ENCODE data around the gene LRRC46.

LRRC46 gene

GRCh38 chr17:47878203-47879027 lies 46.9 kb downstream of the LRRC46 start:
- no peak for DNase-seq (ENCODE audit: low read depth)

GRCh38 chr17:47879028-47879585 lies 47.6 kb downstream of the LRRC46 start:
- no peak for DNase-seq (ENCODE audit: low read depth)

GRCh38 chr17:47879776-47880454 lies 48.4 kb downstream of the LRRC46 start:
- no peak for DNase-seq (ENCODE audit: low read depth)

- DNase-seq (ENCODE audit: low read depth) = no peak
These were observed 50.8 kb downstream of the LRRC46 start for GRCh38 chr17:47882247-47882646.

GRCh38 chr17:47882695-47883588 lies 51.5 kb downstream of the LRRC46 start:
- no peak for DNase-seq (ENCODE audit: low read depth)

GRCh38 chr17:47883589-47884426 lies 52.3 kb downstream of the LRRC46 start:
- no peak for DNase-seq (ENCODE audit: low read depth)

- DNase-seq (ENCODE audit: low read depth) = no peak
These were observed 52.9 kb downstream of the LRRC46 start for GRCh38 chr17:47884427-47884740.

GRCh38 chr17:47884905-47885730 lies 53.6 kb downstream of the LRRC46 start:
- DNase-seq (ENCODE audit: low read depth) = no peak

All from stimulated activated CD4-positive, alpha-beta T cell treated with anti-CD3 and anti-CD28 coated beads, Interleukin-2, amount 100 ng/mL, for 4 hours (primary cell).